Sigmoid colon (tissue), 7 donors: ENCODE measurements around the gene ANO6. TPM values are rescaled to one million over a fixed set of nuclear protein-coding genes. Genes with fewer than 3 reads are reported as not detected.

Experiments
- DNase-seq: peaks from one replicate; pipeline ENCODE4 v3.0.0-alpha.2; 2019
- H3K27ac ChIP-seq, 4 donors: fragments of 200-600 bp; sonication (generic); one replicate each; pipeline ENCODE4 v1.5.1; 2016 to 2019; ENCODE audit warnings: mild to moderate bottlenecking in 1 of 4
- H3K27me3 ChIP-seq, 3 donors: fragments of 200-600 bp; sonication (generic); one replicate each; pipeline ENCODE4 v1.5.1; 2019; ENCODE audit warnings: mild to moderate bottlenecking in 1 of 3
- H3K36me3 ChIP-seq, 4 donors: fragments of 200-600 bp; sonication (generic); one replicate each; pipeline ENCODE4 v1.5.1; 2016 to 2019
- H3K4me1 ChIP-seq, 4 donors: fragments of 200-600 bp; sonication (generic); one replicate each; pipeline ENCODE4 v1.5.1; 2017 to 2019
- H3K4me3 ChIP-seq, 4 donors: fragments of 200-600 bp; sonication (generic); one replicate each; pipeline ENCODE4 v1.5.1; 2017 to 2019; ENCODE audit warnings: mild to moderate bottlenecking in 2 of 4, moderate library complexity in 1 of 4
- H3K9me3 ChIP-seq, 4 donors: fragments of 200-600 bp in 3 of 4; sonication (generic) in 3 of 4; one replicate each; pipeline versions ENCODE4 v1.5.1 to v1.6.1; 2013 to 2019
- CTCF ChIP-seq, 4 experiments: fragments of 450-650 bp in 3 of 4; fragments of 200-600 bp in 1 of 4; IDR thresholded peaks; one replicate each; pipeline ENCODE4 v1.5.1; 2016 to 2019; ENCODE audit warnings: antibody characterized with exemption in 4 of 4, mild to moderate bottlenecking in 3 of 4, moderate library complexity in 2 of 4
- EP300 ChIP-seq, 4 donors: sonication (generic); formaldehyde crosslinking; IDR thresholded peaks; one replicate each; pipeline ENCODE4 v1.6.1; 2017; ENCODE audit warnings: antibody characterized with exemption in 4 of 4
- POLR2A ChIP-seq, 2 donors: fragments of 450-650 bp; IDR thresholded peaks; one replicate each; pipeline ENCODE4 v1.6.1; 2016; ENCODE audit warnings: antibody characterized with exemption in 2 of 2, mild to moderate bottlenecking in 2 of 2, moderate library complexity in 2 of 2
- POLR2AphosphoS5 ChIP-seq, 4 donors: sonication (generic); formaldehyde crosslinking; IDR thresholded peaks; one replicate each; pipeline ENCODE4 v1.6.1; 2017; ENCODE audit warnings: antibody characterized with exemption in 4 of 4
- WGBS, 2 donors: extraction: QIAGEN DNeasy Blood & Tissue Kit; methylation state at CpG; one replicate each; pipeline ENCODE4 v1.1.7; 2013; 5-methylcytosine and 5-hydroxymethylcytosine counted together
- intact Hi-C: fragments of 100-400 bp; cut with DNase I; formaldehyde crosslinking; loops from one replicate; pipeline ENCODE4 v1.15.1; 2023
- polyA plus RNA-seq, 3 donors: library from polyadenylated mRNA; stranded (reverse); fragments of 200-250 nt; gene quantifications; one replicate each; pipeline ENCODE4 v1.2.3, GENCODE V29; 2013
- total RNA-seq, 4 donors: library from RNA; depleted of rRNA; stranded (reverse); fragments of >200 nt; gene quantifications; one replicate each; pipeline ENCODE4 v1.1.0, GENCODE V29; 2016
- donor health status: healthy with polysubstance abuse.
- donor health status: Bipolar disorder and iron deficiency.
- donor health status: healthy.

Gene ANO6
- total and polyA plus RNA-seq, 7 donors, result 1.2 to 107 (median 98.5) TPM

GRCh38 chr12:45174595-45174994 is 41.3 kb upstream of the ANO6 start:
- intact Hi-C loops, result loop anchor here (5.0 kb wide), 1 partner anchor 43 kb away; the partner anchor contains the start of gene ANO6
- Histone ChIP-seq H3K4me1 (no peaks in the 10 kb centered on the region), H3K4me3 (no peak overlapping the region), H3K36me3 (no peaks in the 10 kb centered on the region), H3K27ac (no peak overlapping the region), H3K27me3 (no peaks in the 10 kb centered on the region), H3K9me3 (peaks cover 6 to 22% (median 11%) of the 10 kb centered on the region in 4 donors)
- WGBS, 2 donors, result 97% methylated on average over 14 of the region's 14 CpGs
- DNase-seq, result no peak
- no peak for TF ChIP-seq POLR2AphosphoS5 (IDR thresholded peaks at IDR 0.05)
- no peak for TF ChIP-seq POLR2A (IDR thresholded peaks at IDR 0.05)
- no peak for TF ChIP-seq CTCF (IDR thresholded peaks at IDR 0.05)
- TF ChIP-seq EP300 (IDR thresholded peaks at IDR 0.05), result no peak

- intact Hi-C loops, result no loop called here
- Histone ChIP-seq H3K27me3 (no peaks in the 10 kb centered on the region), H3K4me1 (no peaks in the 10 kb centered on the region), H3K4me3 (no peak overlapping the region), H3K27ac (no peak overlapping the region), H3K9me3 (peaks cover 6 to 22% (median 11%) of the 10 kb centered on the region in 4 donors), H3K36me3 (no peaks in the 10 kb centered on the region)
- TF ChIP-seq EP300 (IDR thresholded peaks at IDR 0.05) (no peak), POLR2AphosphoS5 (IDR thresholded peaks at IDR 0.05) (no peak), POLR2A (IDR thresholded peaks at IDR 0.05) (no peak), CTCF (IDR thresholded peaks at IDR 0.05) (no peak)
- DNase-seq, result no peak
Observed at GRCh38 chr12:45178771-45179170, 37.1 kb upstream of the ANO6 start.

GRCh38 chr12:45182511-45182910 is 33.4 kb upstream of the ANO6 start:
- H3K4me3 ChIP-seq, result no peak overlapping the region
- intact Hi-C loops, result no loop called here
- no peaks in the 10 kb centered on the region for H3K36me3 ChIP-seq
- DNase-seq, result no peak
- no peak overlapping the region for H3K27ac ChIP-seq
- no peaks in the 10 kb centered on the region for H3K27me3 ChIP-seq
- TF ChIP-seq CTCF (IDR thresholded peaks at IDR 0.05), result no peak
- TF ChIP-seq POLR2AphosphoS5 (IDR thresholded peaks at IDR 0.05), result no peak
- no peak for TF ChIP-seq POLR2A (IDR thresholded peaks at IDR 0.05)
- no peak for TF ChIP-seq EP300 (IDR thresholded peaks at IDR 0.05)
- H3K9me3 ChIP-seq, result peaks cover 6 to 17% (median 11%) of the 10 kb centered on the region in 4 donors
- H3K4me1 ChIP-seq, result no peaks in the 10 kb centered on the region

- TF ChIP-seq POLR2AphosphoS5 (IDR thresholded peaks at IDR 0.05) (no peak), CTCF (IDR thresholded peaks at IDR 0.05) (peak in 2 of 4 experiments; percentile 38 to 42)
- intact Hi-C loops, result no loop called here
- Histone ChIP-seq H3K4me1 (no peaks in the 10 kb centered on the region), H3K9me3 (peaks cover 2 to 11% (median 10%) of the 10 kb centered on the region in 4 donors), H3K36me3 (no peaks in the 10 kb centered on the region), H3K27ac (no peak overlapping the region), H3K27me3 (no peaks in the 10 kb centered on the region), H3K4me3 (no peak overlapping the region)
- WGBS, 2 donors, result 74 to 85% methylated on average over 2 of the region's 2 CpGs
- DNase-seq, result no peak
Observed at GRCh38 chr12:45183246-45183645, 32.6 kb upstream of the ANO6 start.
